GM12878 (cell line): ENCODE measurements around the gene SMIM13. TPM values are rescaled to one million over a fixed set of nuclear protein-coding genes. Genes with fewer than 3 reads are reported as not detected.

Experiments
- ATAC-seq: fragments of 200-7000 bp; cut with Tn5 transposase; 3 replicates; pipeline ENCODE4 v1.9.1; 2020; ENCODE audit warnings: mild to moderate bottlenecking, moderate library complexity
- BruUV-seq: library from RNA; stranded (reverse); fragments of 400-500 nt; replicated peaks from 2 replicates; lab custom pipeline; 2021; lab: Mats Ljungman, UMichigan
- CTCF ChIA-PET: fragments of 300-600 bp; sonication (Branson Sonifier 250); formaldehyde crosslinking; extraction: SDS; loops from one replicate; lab custom pipeline; 2021; ENCODE audit warnings: inconsistent platforms; lab: Yijun Ruan, JAX
- POLR2A ChIA-PET: fragments of 350-600 bp; formaldehyde crosslinking; extraction: SDS; loops from one replicate; lab custom pipeline; 2021; ENCODE audit warnings: inconsistent platforms; lab: Charles Lee
- RAD21 ChIA-PET: fragments of 300-600 bp; sonication (Branson Sonifier 250); formaldehyde crosslinking; loops from one replicate; lab custom pipeline; 2023; ENCODE audit warnings: antibody characterized with exemption; ENCODE audit not compliant: unreplicated experiment; lab: Charles Lee
- SMC1A ChIA-PET: fragments of 300-600 bp; sonication (Branson Sonifier 250); formaldehyde crosslinking; loops from one replicate; lab custom pipeline; 2023; ENCODE audit not compliant: unreplicated experiment, uncharacterized antibody; lab: Charles Lee
- DNase-seq: peaks from one replicate; pipeline ENCODE4 v3.0.0-alpha.2; 2011; ENCODE audit warnings: low read depth, low spot score
- FAIRE-seq: peaks from 3 replicates; lab custom pipeline; 2011; peaks lifted over from hg19 to GRCh38; lab: Jason Lieb, UNC
- H2AFZ ChIP-seq: 2 replicates; pipeline ENCODE4 v1.6.0; 2011; ENCODE audit warnings: low read depth, low read length, control low read depth; ENCODE audit not compliant: control insufficient read depth
- H3K27ac ChIP-seq: 2 replicates; pipeline ENCODE4 v1.5.1; 2011; ENCODE audit warnings: control low read depth; ENCODE audit not compliant: control insufficient read depth, insufficient read depth
- H3K27me3 ChIP-seq, 2 experiments: replicated peaks in 1 of 2; 2 replicates each; pipeline versions ENCODE4 v1.6.0 to v1.6.1; 2011; ENCODE audit warnings: low read length in 1 of 2; ENCODE audit not compliant: control insufficient read depth in 2 of 2, insufficient read depth in 2 of 2
- H3K36me3 ChIP-seq, 2 experiments: 2 replicates each; pipeline ENCODE4 v1.5.1; 2011; ENCODE audit warnings: low read length in 1 of 2; ENCODE audit not compliant: control insufficient read depth in 2 of 2, insufficient read depth in 2 of 2
- H3K4me1 ChIP-seq: 2 replicates; pipeline ENCODE4 v1.6.1; 2011; ENCODE audit warnings: mild to moderate bottlenecking, low read length, moderate library complexity, mixed read lengths; ENCODE audit not compliant: control insufficient read depth, insufficient read depth
- H3K4me2 ChIP-seq: 2 replicates; pipeline ENCODE4 v1.6.0; 2011; ENCODE audit warnings: control low read depth; ENCODE audit not compliant: control insufficient read depth, insufficient read depth
- H3K4me3 ChIP-seq: fragments of 200-600 bp; sonication (generic); 2 replicates; pipeline ENCODE4 v1.5.1; 2016
- H3K79me2 ChIP-seq: 2 replicates; pipeline ENCODE4 v1.6.0; 2011; ENCODE audit warnings: low read length; ENCODE audit not compliant: control insufficient read depth, insufficient read depth
- H3K9ac ChIP-seq: 2 replicates; pipeline ENCODE4 v1.8.0; 2011; ENCODE audit warnings: low read length, control low read depth, mixed read lengths; ENCODE audit not compliant: control insufficient read depth, insufficient read depth
- H3K9me3 ChIP-seq: replicated peaks from 3 replicates; pipeline ENCODE4 v1.5.1; 2011; ENCODE audit warnings: mild to moderate bottlenecking, low read length; ENCODE audit not compliant: control insufficient read depth, insufficient read depth
- H4K20me1 ChIP-seq: 2 replicates; pipeline ENCODE4 v1.6.0; 2011; ENCODE audit not compliant: control insufficient read depth, insufficient read depth
- BCL11A ChIP-seq: IDR thresholded peaks from 2 replicates; pipeline ENCODE4 v1.6.1; 2011; ENCODE audit warnings: low read depth, low read length
- EED ChIP-seq: sonication (generic); IDR thresholded peaks from 2 replicates; pipeline ENCODE4 v1.6.1; 2016; ENCODE audit warnings: antibody characterized with exemption, low read depth
- EZH2 ChIP-seq: IDR thresholded peaks from 2 replicates; pipeline ENCODE4 v1.6.1; 2012; ENCODE audit warnings: low read depth, mild to moderate bottlenecking, control low read depth, inconsistent platforms, low read length, borderline replicate concordance; ENCODE audit not compliant: control insufficient read depth
- HDAC2 ChIP-seq: fragments of 200-600 bp; sonication (generic); IDR thresholded peaks from 2 replicates; pipeline ENCODE4 v1.6.1; 2017
- POLR2A ChIP-seq: IDR thresholded peaks from 2 replicates; pipeline ENCODE4 v1.6.1; 2011; ENCODE audit warnings: low read depth, mild to moderate bottlenecking, low read length
- SPI1 ChIP-seq: IDR thresholded peaks from 2 replicates; pipeline ENCODE4 v1.6.1; 2011; ENCODE audit warnings: low read depth, mild to moderate bottlenecking, low read length, moderate library complexity, borderline replicate concordance; ENCODE audit not compliant: insufficient read depth
- SREBF1 ChIP-seq: IDR thresholded peaks from 2 replicates; pipeline ENCODE4 v1.6.1; 2012; ENCODE audit warnings: mild to moderate bottlenecking, low read length
- SUZ12 ChIP-seq: fragments of 200-600 bp; sonication (generic); IDR thresholded peaks from one replicate; pipeline ENCODE4 v1.6.1; 2018; ENCODE audit warnings: antibody characterized with exemption, mild to moderate bottlenecking; ENCODE audit not compliant: unreplicated experiment
- TBL1XR1 ChIP-seq: IDR thresholded peaks from 2 replicates; pipeline ENCODE4 v1.6.1; 2012; ENCODE audit warnings: low read depth, low read length, improper control_type of control experiment
- TCF12 ChIP-seq: IDR thresholded peaks from 2 replicates; pipeline ENCODE4 v1.6.1; 2011; ENCODE audit warnings: low read depth, mild to moderate bottlenecking, low read length
- YBX1 ChIP-seq: fragments of 450-650 bp; IDR thresholded peaks from 2 replicates; pipeline ENCODE4 v1.6.1; 2016; ENCODE audit warnings: antibody characterized with exemption
- ZNF384 ChIP-seq: IDR thresholded peaks from 2 replicates; pipeline ENCODE4 v1.6.1; 2012; ENCODE audit warnings: low read depth, mild to moderate bottlenecking, low read length, improper control_type of control experiment, borderline replicate concordance
- WGBS: methylation state at CpG from one replicate; pipeline ENCODE4 v1.1.6; 2016; ENCODE audit warnings: low lambda C conversion rate; ENCODE audit not compliant: insufficient replicate concordance, insufficient coverage; ENCODE audit errors: missing lambda C conversion rate; 5-methylcytosine and 5-hydroxymethylcytosine counted together
- in situ Hi-C: fragments of 300-500 bp; cut with MboI; formaldehyde crosslinking; loops from 9 replicates; pipeline ENCODE4 v1.14.3; 2018; ENCODE audit warnings: mixed read lengths
- intact Hi-C: fragments of 100-400 bp; cut with micrococcal nuclease; formaldehyde crosslinking; loops from one replicate; pipeline ENCODE4 v1.14.2; 2022; ENCODE audit not compliant: unreplicated experiment
- polyA plus RNA-seq, 11 experiments: library from polyadenylated mRNA; depleted of rRNA in 4 of 11; unstranded in 6 of 11; stranded (reverse) in 5 of 11; fragments of >200 nt; fragmentation: Nextera tagmentation in 4 of 11; fragmentation: Illumina TruSeq in 1 of 11; extraction: Ambion mirVana in 4 of 11; extraction: Trizol in 1 of 11; gene quantifications; 1 replicate in 1 of 11; 2 replicates in 10 of 11; pipeline versions ENCODE4 v1.2.1 to v1.2.3, GENCODE V29; 2011 to 2016; ENCODE audit warnings: inconsistent platforms in 2 of 11, missing spikeins in 2 of 11, low read depth in 1 of 11
- total RNA-seq, 4 experiments: library from RNA; depleted of rRNA in 3 of 4; stranded (reverse); fragments of >200 nt in 3 of 4; fragmentation: Illumina TruSeq in 1 of 4; extraction: Trizol in 1 of 4; gene quantifications; 2 replicates each; pipeline versions ENCODE4 v1.2.1 to v1.2.3, GENCODE V29; 2013 to 2021
- TF ChIP-seq, protein P1 (sequence below): IDR thresholded peaks from 2 replicates; pipeline ENCODE4 v1.6.1; 2011; ENCODE audit warnings: low read depth, low read length, improper control_type of control experiment, borderline replicate concordance
- TF ChIP-seq, protein P2 (sequence below): IDR thresholded peaks from 2 replicates; pipeline ENCODE4 v1.6.1; 2012; ENCODE audit warnings: low read length, inconsistent platforms
- TF ChIP-seq, protein P3 (sequence below): fragments of 450-650 bp; IDR thresholded peaks from 2 replicates; pipeline ENCODE4 v1.6.1; 2016; ENCODE audit warnings: mild to moderate bottlenecking, moderate library complexity, borderline replicate concordance

SMIM13 gene
- total and polyA plus RNA-seq, 10 of the 15 experiments (the other 5 are each of a cell fraction or from before 2014, with no cell fraction given) = 2.0 to 8.5 (median 4.7) TPM

DNA sequence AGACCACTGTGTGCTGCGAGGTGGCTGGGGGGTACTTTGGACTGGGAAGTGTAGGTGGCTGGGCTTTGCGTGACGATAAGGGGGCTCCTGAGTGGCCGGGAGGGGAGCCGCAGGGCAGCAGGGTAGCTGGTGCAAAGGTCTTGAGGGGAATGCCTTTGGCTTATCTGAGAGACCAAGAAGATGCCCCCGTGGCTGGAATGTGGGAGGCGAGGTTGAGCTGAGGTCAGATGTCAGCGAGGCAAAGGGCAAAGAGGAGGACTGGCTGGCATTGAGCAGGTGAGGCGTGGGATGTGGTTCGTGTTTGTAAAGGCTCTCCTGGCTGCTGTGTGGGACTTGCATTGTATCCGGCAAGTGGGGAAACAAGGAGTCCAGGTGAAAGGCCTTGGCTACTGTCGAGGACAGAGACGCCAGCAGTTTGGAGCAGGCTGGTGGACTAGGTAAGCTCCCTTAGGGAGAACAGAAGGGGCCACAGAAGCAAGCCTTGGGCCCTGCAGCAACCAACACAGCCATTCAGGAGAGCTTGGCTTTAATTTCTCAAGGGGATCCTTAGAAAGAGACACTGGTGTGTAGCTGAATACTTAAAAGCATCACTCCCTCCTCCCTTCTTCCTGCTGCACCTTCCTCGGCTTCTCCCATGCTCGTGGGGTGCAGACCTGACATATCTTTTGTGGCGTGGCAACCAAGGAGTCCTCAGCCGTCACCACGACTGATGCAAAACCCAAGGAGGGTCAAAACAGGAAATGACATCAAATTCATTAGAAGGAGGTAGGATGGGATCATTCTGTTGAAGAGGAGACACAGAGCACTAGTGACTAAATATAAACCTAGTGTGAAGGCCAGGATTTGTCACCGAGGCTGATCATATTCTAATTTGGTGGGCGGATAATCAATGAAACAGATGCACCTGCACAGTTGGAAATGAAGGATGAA lies 71.3 kb downstream of the SMIM13 start (continued):
- no peak for TF ChIP-seq EED
- no peak for TF ChIP-seq SUZ12
- TF ChIP-seq EZH2 = no peak
- TF ChIP-seq SREBF1 = no peak
- TF ChIP-seq, protein P1, sequence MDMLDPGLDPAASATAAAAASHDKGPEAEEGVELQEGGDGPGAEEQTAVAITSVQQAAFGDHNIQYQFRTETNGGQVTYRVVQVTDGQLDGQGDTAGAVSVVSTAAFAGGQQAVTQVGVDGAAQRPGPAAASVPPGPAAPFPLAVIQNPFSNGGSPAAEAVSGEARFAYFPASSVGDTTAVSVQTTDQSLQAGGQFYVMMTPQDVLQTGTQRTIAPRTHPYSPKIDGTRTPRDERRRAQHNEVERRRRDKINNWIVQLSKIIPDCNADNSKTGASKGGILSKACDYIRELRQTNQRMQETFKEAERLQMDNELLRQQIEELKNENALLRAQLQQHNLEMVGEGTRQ = no peak
- TF ChIP-seq, all 136 proteins: peak for 0

DNA sequence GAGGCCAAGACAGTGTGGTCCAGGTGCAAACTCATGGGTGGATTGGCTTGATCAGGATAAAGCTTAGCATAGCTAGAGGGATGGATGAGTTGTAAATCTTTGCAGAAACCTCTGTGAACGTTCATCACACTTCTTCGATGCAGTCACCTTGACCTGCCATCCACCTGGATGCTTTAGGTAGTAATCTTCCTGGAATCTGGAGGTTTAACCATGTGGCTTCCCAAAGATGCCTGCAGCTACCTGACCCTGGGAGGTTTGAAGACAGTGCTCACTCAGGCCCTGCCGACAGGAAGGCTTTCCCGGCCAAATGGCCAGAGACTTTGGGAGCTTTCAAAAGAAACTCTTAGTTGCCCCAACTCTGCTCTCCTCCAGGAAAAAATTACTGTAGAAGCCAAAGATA lies 73.3 kb downstream of the SMIM13 start:
- Histone ChIP-seq H3K4me2 (no peak overlapping the region), H3K4me1 (peaks cover 6% of the 10 kb centered on the region; the same call in 1 of the 2 replicates), H3K27ac (no peak overlapping the region), H3K27me3 (no peaks in the 10 kb centered on the region), H3K9me3 (no peaks in the 10 kb centered on the region; the same call in 2 of the 3 replicates), H3K36me3 (no peaks in the 10 kb centered on the region), H3K79me2 (no peaks in the 10 kb centered on the region), H2AFZ (no peak overlapping the region), H3K4me3 (no peak overlapping the region), H4K20me1 (no peaks in the 10 kb centered on the region), H3K9ac (no peak overlapping the region)
- ATAC-seq (no peak), FAIRE-seq (no peak), DNase-seq (no peak)
- RAD21 ChIA-PET = interaction anchor here (1.1 kb wide), 2 partner anchors 37 to 330 kb away, joined by 3 to 5 read pairs; no protein-coding TSS in a partner anchor
- POLR2A ChIA-PET = interaction anchor here (0.9 kb wide), 1 partner anchor 66 kb away, joined by 3 read pairs; the partner anchor contains the start of gene NEDD9
- no TSS peak for BruUV-seq
- CTCF ChIA-PET = interaction anchor here (1.1 to 2.4 kb wide), 5 partner anchors 8 to 408 kb away, joined by 3 to 18 read pairs (median 5); no protein-coding TSS in a partner anchor
- SMC1A ChIA-PET = interaction anchor here (0.7 to 2.3 kb wide), 7 partner anchors 11 to 329 kb away, joined by 3 to 19 read pairs (median 4); no protein-coding TSS in a partner anchor
- intact Hi-C loops = no loop called here
- in situ Hi-C loops = no loop called here
- WGBS = 63% methylated on average over 4 of the region's 4 CpGs
- TF ChIP-seq, protein P2, sequence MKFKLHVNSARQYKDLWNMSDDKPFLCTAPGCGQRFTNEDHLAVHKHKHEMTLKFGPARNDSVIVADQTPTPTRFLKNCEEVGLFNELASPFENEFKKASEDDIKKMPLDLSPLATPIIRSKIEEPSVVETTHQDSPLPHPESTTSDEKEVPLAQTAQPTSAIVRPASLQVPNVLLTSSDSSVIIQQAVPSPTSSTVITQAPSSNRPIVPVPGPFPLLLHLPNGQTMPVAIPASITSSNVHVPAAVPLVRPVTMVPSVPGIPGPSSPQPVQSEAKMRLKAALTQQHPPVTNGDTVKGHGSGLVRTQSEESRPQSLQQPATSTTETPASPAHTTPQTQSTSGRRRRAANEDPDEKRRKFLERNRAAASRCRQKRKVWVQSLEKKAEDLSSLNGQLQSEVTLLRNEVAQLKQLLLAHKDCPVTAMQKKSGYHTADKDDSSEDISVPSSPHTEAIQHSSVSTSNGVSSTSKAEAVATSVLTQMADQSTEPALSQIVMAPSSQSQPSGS = no peak
- TF ChIP-seq BCL11A = no peak
- TF ChIP-seq ZNF384 = no peak
- no peak for TF ChIP-seq HDAC2
- TF ChIP-seq YBX1 = no peak
- no peak for TF ChIP-seq TCF12
- TF ChIP-seq, protein P3, sequence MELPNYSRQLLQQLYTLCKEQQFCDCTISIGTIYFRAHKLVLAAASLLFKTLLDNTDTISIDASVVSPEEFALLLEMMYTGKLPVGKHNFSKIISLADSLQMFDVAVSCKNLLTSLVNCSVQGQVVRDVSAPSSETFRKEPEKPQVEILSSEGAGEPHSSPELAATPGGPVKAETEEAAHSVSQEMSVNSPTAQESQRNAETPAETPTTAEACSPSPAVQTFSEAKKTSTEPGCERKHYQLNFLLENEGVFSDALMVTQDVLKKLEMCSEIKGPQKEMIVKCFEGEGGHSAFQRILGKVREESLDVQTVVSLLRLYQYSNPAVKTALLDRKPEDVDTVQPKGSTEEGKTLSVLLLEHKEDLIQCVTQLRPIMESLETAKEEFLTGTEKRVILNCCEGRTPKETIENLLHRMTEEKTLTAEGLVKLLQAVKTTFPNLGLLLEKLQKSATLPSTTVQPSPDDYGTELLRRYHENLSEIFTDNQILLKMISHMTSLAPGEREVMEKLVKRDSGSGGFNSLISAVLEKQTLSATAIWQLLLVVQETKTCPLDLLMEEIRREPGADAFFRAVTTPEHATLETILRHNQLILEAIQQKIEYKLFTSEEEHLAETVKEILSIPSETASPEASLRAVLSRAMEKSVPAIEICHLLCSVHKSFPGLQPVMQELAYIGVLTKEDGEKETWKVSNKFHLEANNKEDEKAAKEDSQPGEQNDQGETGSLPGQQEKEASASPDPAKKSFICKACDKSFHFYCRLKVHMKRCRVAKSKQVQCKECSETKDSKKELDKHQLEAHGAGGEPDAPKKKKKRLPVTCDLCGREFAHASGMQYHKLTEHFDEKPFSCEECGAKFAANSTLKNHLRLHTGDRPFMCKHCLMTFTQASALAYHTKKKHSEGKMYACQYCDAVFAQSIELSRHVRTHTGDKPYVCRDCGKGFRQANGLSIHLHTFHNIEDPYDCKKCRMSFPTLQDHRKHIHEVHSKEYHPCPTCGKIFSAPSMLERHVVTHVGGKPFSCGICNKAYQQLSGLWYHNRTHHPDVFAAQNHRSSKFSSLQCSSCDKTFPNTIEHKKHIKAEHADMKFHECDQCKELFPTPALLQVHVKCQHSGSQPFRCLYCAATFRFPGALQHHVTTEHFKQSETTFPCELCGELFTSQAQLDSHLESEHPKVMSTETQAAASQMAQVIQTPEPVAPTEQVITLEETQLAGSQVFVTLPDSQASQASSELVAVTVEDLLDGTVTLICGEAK = no peak
- TF ChIP-seq SPI1 = no peak
- TF ChIP-seq TBL1XR1 = no peak
- TF ChIP-seq POLR2A = no peak
